ENCODE measurements around the gene DAO. TPM values are rescaled to one million over a fixed set of nuclear protein-coding genes. Genes with fewer than 3 reads are reported as not detected.

Gene DAO
- total RNA-seq, 1 donor from 2014 or later: 0.41 TPM

DNA sequence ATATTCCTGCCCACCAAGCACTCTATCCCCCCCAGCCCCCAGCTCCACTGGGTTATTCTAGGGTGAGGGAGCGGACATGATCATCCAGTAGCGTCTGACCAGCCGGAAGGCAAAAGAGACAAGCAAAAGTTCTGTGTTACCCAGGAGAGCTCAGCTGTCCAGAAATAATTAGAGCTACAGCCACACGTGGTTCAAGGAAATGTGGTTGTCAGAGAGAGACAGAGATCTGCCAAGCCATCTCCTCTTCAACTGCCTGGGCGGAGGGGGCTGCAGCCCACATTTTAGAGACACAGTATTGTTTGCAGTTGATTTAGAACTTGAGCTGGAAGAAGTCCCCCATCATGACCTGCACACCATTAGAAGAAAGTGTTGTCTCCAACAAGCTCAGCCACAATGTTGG lies 30.4 kb downstream of the DAO start:
- Mint-ChIP-seq H3K4me1 (ENCODE audit: unreplicated experiment) (peaks cover 9% of the 10 kb centered on the region), H3K9me3 (ENCODE audit: unreplicated experiment) (no peaks in the 10 kb centered on the region), H3K27ac (ENCODE audit: unreplicated experiment) (no peak overlapping the region), H3K36me3 (ENCODE audit: low read depth, unreplicated experiment) (no peaks in the 10 kb centered on the region), H3K4me3 (ENCODE audit: unreplicated experiment) (no peak overlapping the region), H3K27me3 (ENCODE audit: unreplicated experiment) (peaks cover 2% of the 10 kb centered on the region)
- TF ChIP-seq, protein P1, sequence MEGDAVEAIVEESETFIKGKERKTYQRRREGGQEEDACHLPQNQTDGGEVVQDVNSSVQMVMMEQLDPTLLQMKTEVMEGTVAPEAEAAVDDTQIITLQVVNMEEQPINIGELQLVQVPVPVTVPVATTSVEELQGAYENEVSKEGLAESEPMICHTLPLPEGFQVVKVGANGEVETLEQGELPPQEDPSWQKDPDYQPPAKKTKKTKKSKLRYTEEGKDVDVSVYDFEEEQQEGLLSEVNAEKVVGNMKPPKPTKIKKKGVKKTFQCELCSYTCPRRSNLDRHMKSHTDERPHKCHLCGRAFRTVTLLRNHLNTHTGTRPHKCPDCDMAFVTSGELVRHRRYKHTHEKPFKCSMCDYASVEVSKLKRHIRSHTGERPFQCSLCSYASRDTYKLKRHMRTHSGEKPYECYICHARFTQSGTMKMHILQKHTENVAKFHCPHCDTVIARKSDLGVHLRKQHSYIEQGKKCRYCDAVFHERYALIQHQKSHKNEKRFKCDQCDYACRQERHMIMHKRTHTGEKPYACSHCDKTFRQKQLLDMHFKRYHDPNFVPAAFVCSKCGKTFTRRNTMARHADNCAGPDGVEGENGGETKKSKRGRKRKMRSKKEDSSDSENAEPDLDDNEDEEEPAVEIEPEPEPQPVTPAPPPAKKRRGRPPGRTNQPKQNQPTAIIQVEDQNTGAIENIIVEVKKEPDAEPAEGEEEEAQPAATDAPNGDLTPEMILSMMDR (IDR thresholded peaks at IDR 0.05; ENCODE audit: unreplicated experiment): no peak
- DNase-seq (ENCODE audit: low spot score): no peak

DNA sequence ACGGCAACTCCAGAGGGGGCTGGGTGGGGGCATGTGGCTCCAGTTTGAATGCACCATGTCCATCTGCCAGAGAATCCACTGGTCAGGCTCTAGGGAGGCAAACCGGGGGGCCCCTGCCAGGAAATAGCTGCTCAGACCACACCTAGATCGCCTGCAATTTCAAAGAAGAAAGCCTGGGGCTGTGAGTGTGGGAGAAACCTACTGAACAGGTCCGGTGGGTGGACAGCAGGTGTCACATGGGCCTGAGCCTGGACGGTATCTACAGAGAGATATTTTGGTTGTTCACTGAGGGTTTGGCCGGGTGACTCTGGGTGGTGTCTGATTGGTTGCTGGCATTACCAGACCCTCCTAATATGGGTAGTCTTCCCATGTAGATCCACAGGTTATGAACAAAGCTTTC lies 32.0 kb downstream of the DAO start:
- no peak overlapping the region for H3K27ac Mint-ChIP-seq (ENCODE audit: unreplicated experiment)
- TF ChIP-seq, protein P1 (IDR thresholded peaks at IDR 0.05; ENCODE audit: unreplicated experiment): no peak
- H3K27me3 Mint-ChIP-seq (ENCODE audit: unreplicated experiment): peaks cover 2% of the 10 kb centered on the region
- no peak overlapping the region for H3K4me3 Mint-ChIP-seq (ENCODE audit: unreplicated experiment)
- DNase-seq (ENCODE audit: low spot score): no peak
- no peaks in the 10 kb centered on the region for H3K36me3 Mint-ChIP-seq (ENCODE audit: low read depth, unreplicated experiment)
- peaks cover 9% of the 10 kb centered on the region for H3K4me1 Mint-ChIP-seq (ENCODE audit: unreplicated experiment)
- no peaks in the 10 kb centered on the region for H3K9me3 Mint-ChIP-seq (ENCODE audit: unreplicated experiment)

DNA sequence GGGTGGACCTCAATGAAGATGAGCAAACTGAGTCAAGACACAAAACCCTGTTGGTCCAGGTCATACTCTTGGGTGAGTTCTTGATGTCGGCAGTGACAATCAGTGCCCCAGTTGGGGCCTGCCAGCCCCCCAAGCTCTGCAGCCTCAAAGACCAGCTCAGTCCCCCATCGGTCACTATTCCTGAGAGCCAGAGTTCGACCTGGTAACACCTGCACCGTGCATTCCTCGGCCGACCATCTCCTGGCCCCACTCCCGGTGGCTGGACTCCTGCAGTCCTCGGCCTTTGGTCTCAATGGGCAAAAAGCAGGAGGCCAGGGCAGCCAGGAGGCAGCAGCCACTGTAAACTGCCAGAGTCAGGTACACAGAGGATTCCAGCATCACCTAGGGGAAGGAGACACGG lies 32.5 kb downstream of the DAO start:
- DNase-seq (ENCODE audit: low spot score): no peak
- H3K4me3 Mint-ChIP-seq (ENCODE audit: unreplicated experiment): no peak overlapping the region
- H3K4me1 Mint-ChIP-seq (ENCODE audit: unreplicated experiment): peaks cover 6% of the 10 kb centered on the region
- no peaks in the 10 kb centered on the region for H3K27me3 Mint-ChIP-seq (ENCODE audit: unreplicated experiment)
- TF ChIP-seq, protein P1 (IDR thresholded peaks at IDR 0.05; ENCODE audit: unreplicated experiment): no peak
- no peaks in the 10 kb centered on the region for H3K9me3 Mint-ChIP-seq (ENCODE audit: unreplicated experiment)
- H3K36me3 Mint-ChIP-seq (ENCODE audit: low read depth, unreplicated experiment): no peaks in the 10 kb centered on the region
- no peak overlapping the region for H3K27ac Mint-ChIP-seq (ENCODE audit: unreplicated experiment)

GRCh38 chr12:108914121-108914531 lies 34.2 kb downstream of the DAO start:
- Mint-ChIP-seq H3K36me3 (ENCODE audit: low read depth, unreplicated experiment) (no peaks in the 10 kb centered on the region), H3K9me3 (ENCODE audit: unreplicated experiment) (no peaks in the 10 kb centered on the region), H3K4me1 (ENCODE audit: unreplicated experiment) (no peaks in the 10 kb centered on the region), H3K27me3 (ENCODE audit: unreplicated experiment) (no peaks in the 10 kb centered on the region), H3K4me3 (ENCODE audit: unreplicated experiment) (no peak overlapping the region), H3K27ac (ENCODE audit: unreplicated experiment) (no peak overlapping the region)
- DNase-seq (ENCODE audit: low spot score): no peak
- TF ChIP-seq, protein P1 (IDR thresholded peaks at IDR 0.05; ENCODE audit: unreplicated experiment): no peak

DNA sequence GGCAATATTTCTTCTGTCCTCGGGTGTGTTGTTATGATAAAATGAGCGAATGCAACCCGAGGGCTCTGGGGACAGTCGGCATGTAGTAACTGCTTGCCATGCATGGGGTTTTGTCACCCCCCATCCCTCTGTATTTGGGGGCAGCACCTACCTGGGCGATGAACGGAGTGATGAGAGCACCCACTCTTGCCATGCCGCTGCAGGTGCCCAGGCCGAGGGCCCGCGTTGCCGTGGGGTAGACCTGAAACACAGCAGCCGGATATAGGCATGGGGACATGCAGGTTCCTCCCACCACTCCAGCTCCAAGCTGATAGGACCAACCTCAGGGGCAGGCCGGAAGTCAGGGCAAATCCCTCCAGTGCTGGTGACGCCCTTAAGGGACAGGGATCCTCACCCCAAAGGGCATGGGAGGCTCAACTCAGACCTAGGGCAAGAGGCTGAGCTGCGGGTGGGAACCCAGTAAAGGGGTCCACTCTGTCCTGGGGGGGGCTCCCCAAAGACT lies 35.8 kb downstream of the DAO start:
- Mint-ChIP-seq H3K27ac (ENCODE audit: unreplicated experiment) (no peak overlapping the region), H3K4me1 (ENCODE audit: unreplicated experiment) (no peaks in the 10 kb centered on the region), H3K36me3 (ENCODE audit: low read depth, unreplicated experiment) (no peaks in the 10 kb centered on the region), H3K4me3 (ENCODE audit: unreplicated experiment) (no peak overlapping the region), H3K27me3 (ENCODE audit: unreplicated experiment) (peaks cover 2% of the 10 kb centered on the region), H3K9me3 (ENCODE audit: unreplicated experiment) (no peaks in the 10 kb centered on the region)
- TF ChIP-seq, protein P1 (IDR thresholded peaks at IDR 0.05; ENCODE audit: unreplicated experiment): no peak
- no peak for DNase-seq (ENCODE audit: low spot score)

Measured in endothelial cell (in vitro differentiated cells).